Measurements from ENCODE around the gene ELMO1. TPM values are rescaled to one million over a fixed set of nuclear protein-coding genes. Genes with fewer than 3 reads are reported as not detected.

ELMO1 gene
- total and polyA plus RNA-seq, 12 donors, result 7.5 to 46.8 (median 14.9) TPM

DNA sequence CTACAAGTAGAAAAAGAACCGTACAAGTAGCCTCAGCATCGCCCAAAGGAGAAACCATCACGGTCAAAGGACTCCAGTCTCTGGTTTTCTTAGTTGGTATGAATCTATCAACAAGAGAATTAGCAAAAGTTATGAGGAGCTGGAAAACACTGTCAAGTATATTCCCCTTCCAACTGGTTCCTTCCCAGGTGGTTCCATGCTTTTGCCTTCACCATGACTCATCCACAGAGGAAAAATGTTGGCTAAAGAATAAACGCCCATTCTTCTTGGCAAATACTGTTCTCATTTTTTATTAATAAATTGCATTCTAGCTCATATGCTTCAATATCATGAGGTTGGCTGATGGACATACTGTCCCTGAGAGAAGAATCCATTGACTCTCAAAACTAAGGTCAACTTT lies 6.4 kb downstream of the ELMO1 start:
- no peaks in the 10 kb centered on the region for H3K9me3 ChIP-seq (replicated peaks in 1 of 3)
- TF ChIP-seq, protein P1, sequence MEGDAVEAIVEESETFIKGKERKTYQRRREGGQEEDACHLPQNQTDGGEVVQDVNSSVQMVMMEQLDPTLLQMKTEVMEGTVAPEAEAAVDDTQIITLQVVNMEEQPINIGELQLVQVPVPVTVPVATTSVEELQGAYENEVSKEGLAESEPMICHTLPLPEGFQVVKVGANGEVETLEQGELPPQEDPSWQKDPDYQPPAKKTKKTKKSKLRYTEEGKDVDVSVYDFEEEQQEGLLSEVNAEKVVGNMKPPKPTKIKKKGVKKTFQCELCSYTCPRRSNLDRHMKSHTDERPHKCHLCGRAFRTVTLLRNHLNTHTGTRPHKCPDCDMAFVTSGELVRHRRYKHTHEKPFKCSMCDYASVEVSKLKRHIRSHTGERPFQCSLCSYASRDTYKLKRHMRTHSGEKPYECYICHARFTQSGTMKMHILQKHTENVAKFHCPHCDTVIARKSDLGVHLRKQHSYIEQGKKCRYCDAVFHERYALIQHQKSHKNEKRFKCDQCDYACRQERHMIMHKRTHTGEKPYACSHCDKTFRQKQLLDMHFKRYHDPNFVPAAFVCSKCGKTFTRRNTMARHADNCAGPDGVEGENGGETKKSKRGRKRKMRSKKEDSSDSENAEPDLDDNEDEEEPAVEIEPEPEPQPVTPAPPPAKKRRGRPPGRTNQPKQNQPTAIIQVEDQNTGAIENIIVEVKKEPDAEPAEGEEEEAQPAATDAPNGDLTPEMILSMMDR (IDR thresholded peaks at IDR 0.05), result no peak
- TF ChIP-seq POLR2A (IDR thresholded peaks at IDR 0.05), result no peak
- DNase-seq, result no peak
- 78 to 87% (median 80%) methylated on average over 4 of the region's 4 CpGs for WGBS, 4 donors
- no peak overlapping the region for H3K4me3 ChIP-seq
- no peaks in the 10 kb centered on the region for H3K27me3 ChIP-seq
- intact Hi-C loops (cut with DNase I), result no loop called here
- H3K36me3 ChIP-seq (replicated peaks in 1 of 2), result no peaks in the 10 kb centered on the region
- H3K27ac ChIP-seq, result no peak overlapping the region
- H3K4me1 ChIP-seq (replicated peaks in 1 of 2), result peaks cover 0 to 29% of the 10 kb centered on the region in 2 donors

DNA sequence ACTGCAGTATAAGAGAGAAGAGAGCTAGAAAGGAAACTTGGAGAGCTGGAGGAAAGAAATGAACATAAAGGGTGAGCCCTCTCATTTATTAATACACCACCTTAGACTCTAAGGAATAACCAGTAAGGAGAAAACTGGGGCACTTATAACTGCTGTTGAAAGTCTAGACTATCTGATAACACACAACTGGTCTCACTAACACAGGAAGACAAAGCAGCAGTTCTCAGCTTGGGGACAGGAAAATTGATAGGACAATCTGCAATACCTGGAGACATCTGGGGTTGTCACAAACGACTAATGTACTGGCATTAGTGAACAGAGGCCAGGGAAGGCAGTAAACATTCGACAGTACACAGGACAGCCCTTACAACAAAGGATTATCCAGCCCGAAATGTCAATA lies 6.8 kb downstream of the ELMO1 start:
- Histone ChIP-seq H3K36me3 (replicated peaks in 1 of 2) (no peaks in the 10 kb centered on the region), H3K9me3 (replicated peaks in 1 of 3) (no peaks in the 10 kb centered on the region), H3K4me1 (replicated peaks in 1 of 2) (peaks cover 0 to 27% of the 10 kb centered on the region in 2 donors), H3K4me3 (no peak overlapping the region), H3K27ac (peak overlapping the region in 2 of 5 donors; percentile 4 to 59), H3K27me3 (no peaks in the 10 kb centered on the region)
- WGBS, 4 donors, result 56 to 68% (median 58%) methylated on average over 3 of the region's 3 CpGs
- intact Hi-C loops (cut with DNase I), result no loop called here
- DNase-seq, result no peak
- TF ChIP-seq POLR2A (IDR thresholded peaks at IDR 0.05), result no peak
- TF ChIP-seq, protein P1 (IDR thresholded peaks at IDR 0.05), result no peak

DNA sequence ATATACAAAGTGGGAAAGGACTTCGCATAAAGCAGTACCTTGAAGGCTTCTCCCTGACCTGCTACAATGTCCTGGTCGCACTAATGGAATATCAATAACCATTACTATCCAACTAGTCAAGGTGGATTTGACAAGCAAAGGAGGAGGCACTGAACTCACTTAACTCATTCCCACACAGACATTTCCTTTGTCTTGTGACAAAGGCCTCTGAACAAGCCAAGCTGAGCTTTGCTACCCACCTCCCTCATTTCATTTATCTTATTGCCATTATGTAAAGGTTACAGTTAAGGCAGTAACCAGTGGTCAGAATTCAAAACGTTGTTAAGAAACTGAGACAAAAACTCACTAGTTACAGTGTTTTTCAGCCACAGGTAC lies 7.3 kb downstream of the ELMO1 start:
- Histone ChIP-seq H3K27ac (peak overlapping the region in 2 of 5 donors; percentile 40 to 59), H3K9me3 (replicated peaks in 1 of 3) (no peaks in the 10 kb centered on the region), H3K4me1 (replicated peaks in 1 of 2) (peaks cover 0 to 23% of the 10 kb centered on the region in 2 donors), H3K36me3 (replicated peaks in 1 of 2) (no peaks in the 10 kb centered on the region), H3K4me3 (no peak overlapping the region), H3K27me3 (no peaks in the 10 kb centered on the region)
- DNase-seq, result no peak
- TF ChIP-seq, protein P1 (IDR thresholded peaks at IDR 0.05), result no peak
- no peak for TF ChIP-seq POLR2A (IDR thresholded peaks at IDR 0.05)
- intact Hi-C loops (cut with DNase I), result no loop called here
- WGBS, 4 donors, result 50 to 65% (median 57%) methylated on average over 3 of the region's 3 CpGs

DNA sequence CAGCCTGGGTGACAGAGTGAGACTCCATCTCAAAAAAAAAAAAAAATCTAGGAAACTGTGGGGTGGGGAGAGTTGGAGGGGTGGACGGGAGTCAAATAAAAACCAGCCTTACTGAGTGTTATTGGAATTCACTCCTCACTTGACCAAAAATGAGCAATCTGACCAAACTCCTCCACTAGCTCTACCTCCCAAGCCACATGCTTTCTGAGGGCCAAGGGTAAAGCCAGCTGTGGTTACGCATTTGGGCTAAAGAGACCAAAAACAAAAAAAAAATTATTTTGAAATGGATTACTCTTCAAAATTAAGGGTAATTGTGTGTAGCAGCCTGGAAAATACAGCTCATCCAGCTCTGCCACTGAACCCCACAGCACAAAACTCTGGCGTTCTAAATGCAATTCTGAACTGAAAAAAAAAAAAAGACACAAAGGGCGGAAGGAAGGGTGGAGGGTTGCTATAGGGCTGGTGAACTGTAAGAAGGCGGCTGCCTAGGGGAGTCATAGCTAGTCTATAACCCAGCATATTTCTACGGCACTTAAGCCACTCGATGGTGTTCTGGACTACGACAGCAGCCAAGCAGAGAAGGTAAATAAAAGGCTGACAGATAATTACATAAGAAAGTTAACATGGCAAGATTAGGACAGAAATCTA lies 7.8 kb downstream of the ELMO1 start:
- peak overlapping the region in 2 of 5 donors; percentile 40 to 59 for H3K27ac ChIP-seq
- intact Hi-C loops (cut with DNase I), result no loop called here

More for the DNA sequence above, 7.8 kb downstream of the ELMO1 start:
- DNase-seq, result no peak
- peaks cover 0 to 23% of the 10 kb centered on the region in 2 donors for H3K4me1 ChIP-seq (replicated peaks in 1 of 2)
- H3K9me3 ChIP-seq (replicated peaks in 1 of 3), result no peaks in the 10 kb centered on the region
- no peaks in the 10 kb centered on the region for H3K27me3 ChIP-seq
- TF ChIP-seq, protein P1 (IDR thresholded peaks at IDR 0.05), result no peak
- no peak for TF ChIP-seq POLR2A (IDR thresholded peaks at IDR 0.05)
- WGBS, 4 donors, result 68 to 70% (median 69%) methylated on average over 8 of the region's 8 CpGs
- H3K36me3 ChIP-seq (replicated peaks in 1 of 2), result no peaks in the 10 kb centered on the region
- H3K4me3 ChIP-seq, result no peak overlapping the region

All from adrenal gland (tissue), 12 donors.